Measurements from ENCODE around the gene EPB41L1.

The EPB41L1 gene

GRCh38 chr20:36218380-36219064, 64.0 kb downstream of the EPB41L1 start:
- DNase-seq = no peak
- no peak for TF ChIP-seq CTCF (IDR thresholded peaks at IDR 0.05; ENCODE audit: low read depth, low read length)
- Histone ChIP-seq H3K36me3 (no peaks in the 10 kb centered on the region; the same call in 1 of the 2 replicates), H3K27me3 (ENCODE audit: insufficient read depth, low read depth, severe bottlenecking) (no peaks in the 10 kb centered on the region), H3K4me3 (ENCODE audit: low read depth, low read length) (no peak overlapping the region), H3K9me3 (ENCODE audit: severe bottlenecking) (no peaks in the 10 kb centered on the region), H3K27ac (no peak overlapping the region)

- H3K27ac ChIP-seq = no peak overlapping the region
- H3K36me3 ChIP-seq = no peaks in the 10 kb centered on the region; the same call in 1 of the 2 replicates
- DNase-seq = no peak
- H3K27me3 ChIP-seq (ENCODE audit: insufficient read depth, low read depth, severe bottlenecking) = no peaks in the 10 kb centered on the region
- no peak for TF ChIP-seq CTCF (IDR thresholded peaks at IDR 0.05; ENCODE audit: low read depth, low read length)
- H3K4me3 ChIP-seq (ENCODE audit: low read depth, low read length) = no peak overlapping the region
- no peaks in the 10 kb centered on the region for H3K9me3 ChIP-seq (ENCODE audit: severe bottlenecking)
These were observed 65.2 kb downstream of the EPB41L1 start for GRCh38 chr20:36219671-36220220.

GRCh38 chr20:36225666-36226065, 71.1 kb downstream of the EPB41L1 start:
- no peak for TF ChIP-seq CTCF (IDR thresholded peaks at IDR 0.05; ENCODE audit: low read depth, low read length)
- Histone ChIP-seq H3K4me3 (ENCODE audit: low read depth, low read length) (no peak overlapping the region), H3K27ac (no peak overlapping the region), H3K9me3 (ENCODE audit: severe bottlenecking) (no peaks in the 10 kb centered on the region), H3K27me3 (ENCODE audit: insufficient read depth, low read depth, severe bottlenecking) (no peaks in the 10 kb centered on the region), H3K36me3 (no peaks in the 10 kb centered on the region)
- DNase-seq = no peak

GRCh38 chr20:36228770-36229169, 74.2 kb downstream of the EPB41L1 start:
- no peak for DNase-seq
- H3K4me3 ChIP-seq (ENCODE audit: low read depth, low read length) = no peak overlapping the region
- H3K27ac ChIP-seq = no peak overlapping the region
- H3K36me3 ChIP-seq = no peaks in the 10 kb centered on the region
- no peaks in the 10 kb centered on the region for H3K27me3 ChIP-seq (ENCODE audit: insufficient read depth, low read depth, severe bottlenecking)
- no peaks in the 10 kb centered on the region for H3K9me3 ChIP-seq (ENCODE audit: severe bottlenecking)
- TF ChIP-seq CTCF (IDR thresholded peaks at IDR 0.05; ENCODE audit: low read depth, low read length) = no peak

- H3K36me3 ChIP-seq = no peaks in the 10 kb centered on the region
- no peak overlapping the region for H3K27ac ChIP-seq
- no peak overlapping the region for H3K4me3 ChIP-seq (ENCODE audit: low read depth, low read length)
- H3K9me3 ChIP-seq (ENCODE audit: severe bottlenecking) = no peaks in the 10 kb centered on the region
- DNase-seq = no peak
- H3K27me3 ChIP-seq (ENCODE audit: insufficient read depth, low read depth, severe bottlenecking) = no peaks in the 10 kb centered on the region
- TF ChIP-seq CTCF (IDR thresholded peaks at IDR 0.05; ENCODE audit: low read depth, low read length) = no peak
These were observed 75.5 kb downstream of the EPB41L1 start for GRCh38 chr20:36230019-36230418.
